Liver (tissue), 2 donors: ENCODE results near the gene PRXL2C.

ENCODE experiments used
- TF ChIP-seq, protein P1 (sequence below): fragments of 150-350 bp; IDR thresholded peaks from 2 replicates; pipeline ENCODE4 v1.5.1; 2017; ENCODE audit warnings: improper control_type of control experiment, low read depth, low read length; ENCODE audit not compliant: missing input control
- TF ChIP-seq, protein P2 (sequence below): IDR thresholded peaks from 2 replicates; pipeline ENCODE4 v1.6.1; 2016; ENCODE audit warnings: antibody characterized with exemption, mild to moderate bottlenecking
- TF ChIP-seq, protein P3 (sequence below): IDR thresholded peaks from 2 replicates; pipeline ENCODE4 v1.6.1; 2016; ENCODE audit warnings: antibody characterized with exemption
- donor health status: healthy.

DNA sequence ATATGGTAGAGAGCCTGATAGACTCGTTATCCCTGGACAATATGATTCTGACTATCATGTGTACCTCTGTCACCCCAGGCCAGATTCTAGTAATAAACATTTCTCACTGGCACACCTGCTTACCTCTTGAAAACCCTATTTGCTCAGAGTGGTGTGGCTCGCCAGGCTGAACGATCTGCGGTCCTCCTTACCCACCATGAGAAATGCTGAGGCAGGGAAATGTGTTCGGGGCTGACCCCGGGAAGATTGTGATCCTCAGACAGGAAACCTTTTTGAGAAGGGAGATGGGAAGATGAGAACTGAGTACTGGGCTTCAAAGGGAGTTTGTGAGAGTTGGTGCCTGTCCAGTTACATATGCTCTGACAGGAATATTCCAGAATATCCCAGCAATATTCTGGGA is 10.7 kb upstream of the PRXL2C start:
- TF ChIP-seq, protein P1, sequence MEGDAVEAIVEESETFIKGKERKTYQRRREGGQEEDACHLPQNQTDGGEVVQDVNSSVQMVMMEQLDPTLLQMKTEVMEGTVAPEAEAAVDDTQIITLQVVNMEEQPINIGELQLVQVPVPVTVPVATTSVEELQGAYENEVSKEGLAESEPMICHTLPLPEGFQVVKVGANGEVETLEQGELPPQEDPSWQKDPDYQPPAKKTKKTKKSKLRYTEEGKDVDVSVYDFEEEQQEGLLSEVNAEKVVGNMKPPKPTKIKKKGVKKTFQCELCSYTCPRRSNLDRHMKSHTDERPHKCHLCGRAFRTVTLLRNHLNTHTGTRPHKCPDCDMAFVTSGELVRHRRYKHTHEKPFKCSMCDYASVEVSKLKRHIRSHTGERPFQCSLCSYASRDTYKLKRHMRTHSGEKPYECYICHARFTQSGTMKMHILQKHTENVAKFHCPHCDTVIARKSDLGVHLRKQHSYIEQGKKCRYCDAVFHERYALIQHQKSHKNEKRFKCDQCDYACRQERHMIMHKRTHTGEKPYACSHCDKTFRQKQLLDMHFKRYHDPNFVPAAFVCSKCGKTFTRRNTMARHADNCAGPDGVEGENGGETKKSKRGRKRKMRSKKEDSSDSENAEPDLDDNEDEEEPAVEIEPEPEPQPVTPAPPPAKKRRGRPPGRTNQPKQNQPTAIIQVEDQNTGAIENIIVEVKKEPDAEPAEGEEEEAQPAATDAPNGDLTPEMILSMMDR, result no peak
- TF ChIP-seq, protein P2, sequence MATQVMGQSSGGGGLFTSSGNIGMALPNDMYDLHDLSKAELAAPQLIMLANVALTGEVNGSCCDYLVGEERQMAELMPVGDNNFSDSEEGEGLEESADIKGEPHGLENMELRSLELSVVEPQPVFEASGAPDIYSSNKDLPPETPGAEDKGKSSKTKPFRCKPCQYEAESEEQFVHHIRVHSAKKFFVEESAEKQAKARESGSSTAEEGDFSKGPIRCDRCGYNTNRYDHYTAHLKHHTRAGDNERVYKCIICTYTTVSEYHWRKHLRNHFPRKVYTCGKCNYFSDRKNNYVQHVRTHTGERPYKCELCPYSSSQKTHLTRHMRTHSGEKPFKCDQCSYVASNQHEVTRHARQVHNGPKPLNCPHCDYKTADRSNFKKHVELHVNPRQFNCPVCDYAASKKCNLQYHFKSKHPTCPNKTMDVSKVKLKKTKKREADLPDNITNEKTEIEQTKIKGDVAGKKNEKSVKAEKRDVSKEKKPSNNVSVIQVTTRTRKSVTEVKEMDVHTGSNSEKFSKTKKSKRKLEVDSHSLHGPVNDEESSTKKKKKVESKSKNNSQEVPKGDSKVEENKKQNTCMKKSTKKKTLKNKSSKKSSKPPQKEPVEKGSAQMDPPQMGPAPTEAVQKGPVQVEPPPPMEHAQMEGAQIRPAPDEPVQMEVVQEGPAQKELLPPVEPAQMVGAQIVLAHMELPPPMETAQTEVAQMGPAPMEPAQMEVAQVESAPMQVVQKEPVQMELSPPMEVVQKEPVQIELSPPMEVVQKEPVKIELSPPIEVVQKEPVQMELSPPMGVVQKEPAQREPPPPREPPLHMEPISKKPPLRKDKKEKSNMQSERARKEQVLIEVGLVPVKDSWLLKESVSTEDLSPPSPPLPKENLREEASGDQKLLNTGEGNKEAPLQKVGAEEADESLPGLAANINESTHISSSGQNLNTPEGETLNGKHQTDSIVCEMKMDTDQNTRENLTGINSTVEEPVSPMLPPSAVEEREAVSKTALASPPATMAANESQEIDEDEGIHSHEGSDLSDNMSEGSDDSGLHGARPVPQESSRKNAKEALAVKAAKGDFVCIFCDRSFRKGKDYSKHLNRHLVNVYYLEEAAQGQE, result no peak
- TF ChIP-seq, protein P3, sequence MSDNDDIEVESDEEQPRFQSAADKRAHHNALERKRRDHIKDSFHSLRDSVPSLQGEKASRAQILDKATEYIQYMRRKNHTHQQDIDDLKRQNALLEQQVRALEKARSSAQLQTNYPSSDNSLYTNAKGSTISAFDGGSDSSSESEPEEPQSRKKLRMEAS, result no peak
